Ovary (tissue), 9 donors: ENCODE data around the gene GFM2. TPM values are rescaled to one million over a fixed set of nuclear protein-coding genes. Genes with fewer than 3 reads are reported as not detected.
"Not testable (repeated sequence)": the region's sequence is repeated elsewhere in the genome, so short reads cannot be mapped to it uniquely, and the experiment has no call there.

ENCODE experiments used
- DNase-seq, 5 donors: peaks; one replicate each; pipeline ENCODE4 v3.0.0-alpha.2; 2019 to 2020
- H3K27ac ChIP-seq, 2 donors: fragments of 200-600 bp; one replicate each; pipeline versions ENCODE4 v1.5.1 to v1.8.0; 2019 to 2022
- H3K27me3 ChIP-seq: fragments of 200-600 bp; one replicate; pipeline ENCODE4 v1.8.0; 2022
- H3K36me3 ChIP-seq: fragments of 200-600 bp; sonication (generic); one replicate; pipeline ENCODE4 v1.5.1; 2019
- H3K4me1 ChIP-seq: one replicate; pipeline ENCODE4 v1.8.1; 2013; ENCODE audit warnings: mild to moderate bottlenecking, moderate library complexity; ENCODE audit not compliant: insufficient read depth
- H3K4me3 ChIP-seq: fragments of 200-600 bp; sonication (generic); one replicate; pipeline ENCODE4 v1.5.1; 2017
- H3K9me3 ChIP-seq, 2 donors: fragments of 200-600 bp in 1 of 2; sonication (generic) in 1 of 2; one replicate each; pipeline versions ENCODE4 v1.5.1 to v1.8.1; 2013 to 2019; ENCODE audit warnings: mild to moderate bottlenecking in 1 of 2, moderate library complexity in 1 of 2
- CTCF ChIP-seq, 3 donors: fragments of 450-650 bp in 2 of 3; fragments of 200-600 bp in 1 of 3; IDR thresholded peaks; one replicate each; pipeline versions ENCODE4 v1.5.1 to v1.8.0; 2016 to 2022; ENCODE audit warnings: antibody characterized with exemption in 3 of 3, mild to moderate bottlenecking in 1 of 3
- EP300 ChIP-seq: sonication (generic); formaldehyde crosslinking; IDR thresholded peaks from one replicate; pipeline ENCODE4 v1.6.1; 2017; ENCODE audit warnings: antibody characterized with exemption
- POLR2A ChIP-seq: fragments of 450-650 bp; IDR thresholded peaks from one replicate; pipeline ENCODE4 v1.6.1; 2017; ENCODE audit warnings: antibody characterized with exemption, mild to moderate bottlenecking, moderate library complexity
- WGBS, 3 donors: extraction: QIAGEN DNeasy Blood & Tissue Kit in 1 of 3; methylation state at CpG; one replicate each; pipeline versions ENCODE4 v1.1.5 to v1.1.7; 2013 to 2017; 5-methylcytosine and 5-hydroxymethylcytosine counted together
- intact Hi-C, 4 donors: fragments of 100-400 bp; cut with DNase I; formaldehyde crosslinking; loops; one replicate each; pipeline versions ENCODE4 v1.11.0 to v1.15.1; 2022 to 2023
- polyA plus RNA-seq, 2 donors: library from polyadenylated mRNA; stranded (reverse); fragments of 200-250 nt in 1 of 2; fragments of 350-450 nt in 1 of 2; fragmentation: Illumina TruSeq in 1 of 2; extraction: RNeasy Lipid Tissue Mini Kit (QIAGEN cat#74804) in 1 of 2; gene quantifications; one replicate each; pipeline ENCODE4 v1.2.3, GENCODE V29; 2013 to 2014
- total RNA-seq, 7 donors: library from RNA; depleted of rRNA in 2 of 7; stranded (reverse); fragments of >200 nt in 2 of 7; fragmentation: NEBNext Ultra II Directional in 3 of 7; extraction: Animal tissue kit (Norgen Biotek cat#: 25700) in 3 of 7; gene quantifications; one replicate each; pipeline versions ENCODE4 v1.1.0 to v1.2.4, GENCODE V29; 2016 to 2023
- donor health status: DM: no; HTN: no; CAD: no; lungs with moderate emphysema.
- donor health status: DM: no; HTN: no; CAD: no.
- donor health status: Bipolar disorder and iron deficiency.
- donor health status: DM: yes; HTN: yes; CAD: no.
- donor health status: DM: no; HTN: no; CAD: no.
- donor health status: DM: yes; HTN: yes; CAD: no.

GFM2 gene
- total and polyA plus RNA-seq, 9 donors, result 9.9 to 22.1 (median 17.6) TPM

- intact Hi-C loops, result loop anchor here in 3 of 4 donors (10.0 kb wide), 1 partner anchor 235 kb away; no protein-coding TSS in a partner anchor
Observed at GRCh38 chr5:74679966-74680365, 87.0 kb downstream of the GFM2 start.

GRCh38 chr5:74679300-74679699, 87.6 kb downstream of the GFM2 start:
- not testable (repeated sequence) for H3K9me3 ChIP-seq, H3K27ac ChIP-seq, H3K4me1 ChIP-seq, H3K36me3 ChIP-seq, DNase-seq, H3K27me3 ChIP-seq, H3K4me3 ChIP-seq
- 84 to 95% (median 93%) methylated on average over 3 of the region's 3 CpGs for WGBS, 3 donors
- intact Hi-C loops, result loop anchor here in 2 of 4 donors (10.0 kb wide), 1 partner anchor 236 kb away; no protein-coding TSS in a partner anchor

More at GRCh38 chr5:74679966-74680365, 87.0 kb downstream of the GFM2 start:
- H3K4me3 ChIP-seq, result no peak overlapping the region
- H3K36me3 ChIP-seq, result no peaks in the 10 kb centered on the region
- H3K27me3 ChIP-seq, result no peaks in the 10 kb centered on the region
- no peaks in the 10 kb centered on the region for H3K4me1 ChIP-seq
- no peaks in the 10 kb centered on the region for H3K9me3 ChIP-seq
- TF ChIP-seq EP300 (no peak), POLR2A (no peak), CTCF (IDR thresholded peaks at IDR 0.05) (no peak)
- 62 to 71% (median 67%) methylated on average over 4 of the region's 4 CpGs for WGBS, 3 donors
- no peak for DNase-seq
- H3K27ac ChIP-seq, result no peak overlapping the region

DNA sequence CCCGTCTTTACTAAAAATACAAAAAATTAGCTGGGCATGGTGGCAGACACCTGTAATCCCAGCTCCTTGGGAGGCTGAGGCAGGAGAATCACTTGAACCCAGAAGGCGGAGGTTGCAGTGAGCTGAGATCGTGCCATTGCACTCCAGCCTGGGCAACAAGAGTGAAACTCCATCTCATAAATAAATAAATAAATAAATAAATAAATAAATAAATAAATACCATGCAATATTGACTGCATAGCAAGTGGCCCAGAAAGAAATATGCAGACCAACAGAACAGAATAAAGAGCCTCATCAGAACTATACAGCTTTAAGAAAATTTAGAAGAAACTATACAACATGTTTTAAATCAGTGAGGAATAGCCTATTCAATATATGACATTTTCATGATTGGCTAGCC, 88.8 kb downstream of the GFM2 start:
- intact Hi-C loops, result loop anchor here in 2 of 4 donors (10.0 kb wide), 1 partner anchor 237 kb away; no protein-coding TSS in a partner anchor
- DNase-seq, H3K27me3 ChIP-seq, H3K4me1 ChIP-seq, H3K9me3 ChIP-seq, H3K27ac ChIP-seq, H3K36me3 ChIP-seq, H3K4me3 ChIP-seq: not testable (repeated sequence)
- 78 to 95% (median 81%) methylated on average over 3 of the region's 3 CpGs for WGBS, 3 donors

GRCh38 chr5:74676466-74676865, 90.5 kb downstream of the GFM2 start:
- H3K4me3 ChIP-seq, H3K9me3 ChIP-seq, H3K36me3 ChIP-seq, DNase-seq, H3K4me1 ChIP-seq, H3K27ac ChIP-seq, H3K27me3 ChIP-seq: not testable (repeated sequence)
- intact Hi-C loops, result loop anchor here in 2 of 4 donors (10.0 kb wide), 1 partner anchor 238 kb away; no protein-coding TSS in a partner anchor
- WGBS, 3 donors, result 92 to 93% (median 93%) methylated on average over 6 of the region's 6 CpGs

GRCh38 chr5:74673011-74673790, 93.7 kb downstream of the GFM2 start:
- Histone ChIP-seq H3K36me3 (no peaks in the 10 kb centered on the region), H3K4me1 (no peaks in the 10 kb centered on the region), H3K4me3 (peak overlapping the region; percentile 5), H3K9me3 (no peaks in the 10 kb centered on the region), H3K27ac (no peak overlapping the region), H3K27me3 (no peaks in the 10 kb centered on the region)
- 40 to 46% (median 43%) methylated on average over 6 of the region's 6 CpGs for WGBS, 3 donors
- no peak for DNase-seq
- intact Hi-C loops, result loop anchor here in 2 of 4 donors (10.0 kb wide), 1 partner anchor 242 kb away; no protein-coding TSS in a partner anchor
- TF ChIP-seq EP300, result no peak
- no peak for TF ChIP-seq POLR2A
- TF ChIP-seq CTCF (IDR thresholded peaks at IDR 0.05), result peak in 2 of 3 donors; percentile 12 to 44
